CD4-positive, alpha-beta T cell treated with Interleukin-12 subunit alpha and Interleukin-12 subunit beta, for 1 hour (primary cell): ENCODE results near the gene ERGIC1.
"Not testable (repeated sequence)": the region's sequence is repeated elsewhere in the genome, so short reads cannot be mapped to it uniquely, and the experiment has no call there.

Source experiments
- DNase-seq: peaks from one replicate; pipeline ENCODE4 v3.0.0-alpha.2; 2020

Gene ERGIC1

DNA sequence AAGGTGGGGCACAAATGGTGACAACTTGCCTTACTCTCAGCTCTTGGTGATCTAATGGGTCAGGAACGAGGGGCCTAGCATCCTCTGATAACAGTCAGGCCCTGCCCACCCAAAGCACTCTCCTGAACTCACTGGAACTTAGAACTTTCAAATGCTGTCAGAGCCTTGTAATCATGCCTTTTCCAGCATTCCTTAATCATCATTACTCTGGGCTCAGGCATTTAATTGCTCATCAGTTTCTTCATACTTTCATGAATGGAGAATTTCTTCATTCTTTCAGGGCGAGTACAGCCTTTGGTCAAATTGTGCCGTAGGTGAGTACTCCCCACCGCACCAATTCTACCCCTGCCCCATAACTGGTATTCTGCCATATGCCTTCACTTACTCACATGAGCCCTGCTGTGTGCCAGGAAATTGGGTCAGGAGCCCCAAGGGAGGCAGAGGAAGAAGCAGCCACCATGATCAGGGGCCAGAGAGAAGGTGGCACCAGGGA, 32.8 kb upstream of the ERGIC1 start:
- DNase-seq = no peak

DNA sequence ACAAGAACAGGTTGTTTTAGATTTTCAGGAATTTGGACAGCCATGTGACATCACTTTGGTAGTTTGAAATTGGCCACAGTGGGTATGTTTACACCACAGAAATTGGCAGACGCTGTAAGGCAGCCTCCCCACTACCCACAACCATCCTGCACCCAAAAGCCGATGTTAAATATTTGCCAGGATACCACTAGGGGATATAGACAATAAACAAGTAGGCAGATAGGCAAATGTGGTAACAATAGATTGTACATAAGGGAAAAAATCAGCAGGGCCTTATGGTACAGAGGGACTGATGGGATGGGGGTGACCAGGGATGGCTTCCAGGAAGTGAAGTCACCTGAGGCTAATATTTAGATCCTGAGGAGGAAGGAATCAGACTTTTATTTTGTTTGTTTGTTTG, 31.9 kb upstream of the ERGIC1 start:
- no peak for DNase-seq

DNA sequence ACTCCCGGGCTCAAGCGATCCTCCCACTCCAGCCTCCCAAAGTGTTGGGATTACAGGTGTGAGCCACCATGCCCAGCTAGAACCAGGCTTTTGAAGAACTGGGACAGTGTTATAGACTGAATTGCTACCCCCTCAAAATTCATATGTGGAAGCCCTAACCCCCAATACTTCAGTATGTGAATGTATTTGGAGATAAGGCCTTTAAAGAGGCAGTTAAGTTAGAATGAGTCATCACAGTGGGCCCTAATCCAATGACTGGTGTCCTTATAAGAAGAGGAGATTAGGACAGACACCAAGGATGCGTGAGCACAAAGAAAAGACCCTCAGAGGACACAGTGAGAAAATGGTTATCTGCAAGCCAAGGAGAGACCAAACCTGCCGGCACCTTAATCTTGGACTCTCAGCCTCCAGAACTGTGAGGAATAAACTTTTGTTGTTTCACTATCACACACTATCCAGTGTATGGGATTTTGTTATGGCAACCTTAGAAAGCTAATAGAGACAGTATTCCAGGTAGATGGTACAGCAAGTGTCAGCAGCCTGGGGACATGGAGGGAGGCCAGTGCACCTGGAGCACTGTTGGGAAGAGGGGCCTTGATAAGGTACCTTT, 31.4 kb upstream of the ERGIC1 start:
- DNase-seq = no peak

DNA sequence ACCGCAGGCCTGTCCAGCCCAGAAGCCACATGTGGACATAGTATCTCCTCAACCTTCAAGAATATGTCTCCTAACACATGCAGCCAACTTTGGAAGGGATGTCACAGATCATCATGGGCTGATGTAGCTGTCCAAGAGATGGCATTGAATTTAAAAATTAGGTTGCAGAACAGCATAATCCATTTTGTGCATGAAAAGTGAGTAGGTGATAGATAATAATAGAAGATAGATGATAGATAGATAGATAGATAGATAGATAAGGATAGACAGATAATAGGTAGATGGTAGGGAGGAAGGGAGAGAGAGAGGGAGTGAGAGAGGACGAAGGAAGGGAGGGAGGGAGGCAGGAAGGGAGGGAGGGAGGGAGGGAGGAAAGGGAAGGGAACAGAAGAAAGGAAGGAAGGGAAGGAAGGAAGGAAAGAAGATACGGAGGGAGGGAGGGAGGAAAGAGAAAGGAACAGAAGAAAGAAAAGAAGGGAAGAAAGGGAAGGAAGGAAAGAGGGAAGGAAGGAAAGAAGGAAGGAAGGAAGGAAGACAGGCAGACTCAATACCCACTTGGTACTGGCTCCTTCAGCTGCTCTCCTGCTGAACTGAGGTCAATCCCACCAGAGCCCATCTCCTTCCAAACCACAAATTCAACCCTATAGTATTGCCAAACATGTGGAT, 28.9 kb upstream of the ERGIC1 start:
- no peak for DNase-seq

DNA sequence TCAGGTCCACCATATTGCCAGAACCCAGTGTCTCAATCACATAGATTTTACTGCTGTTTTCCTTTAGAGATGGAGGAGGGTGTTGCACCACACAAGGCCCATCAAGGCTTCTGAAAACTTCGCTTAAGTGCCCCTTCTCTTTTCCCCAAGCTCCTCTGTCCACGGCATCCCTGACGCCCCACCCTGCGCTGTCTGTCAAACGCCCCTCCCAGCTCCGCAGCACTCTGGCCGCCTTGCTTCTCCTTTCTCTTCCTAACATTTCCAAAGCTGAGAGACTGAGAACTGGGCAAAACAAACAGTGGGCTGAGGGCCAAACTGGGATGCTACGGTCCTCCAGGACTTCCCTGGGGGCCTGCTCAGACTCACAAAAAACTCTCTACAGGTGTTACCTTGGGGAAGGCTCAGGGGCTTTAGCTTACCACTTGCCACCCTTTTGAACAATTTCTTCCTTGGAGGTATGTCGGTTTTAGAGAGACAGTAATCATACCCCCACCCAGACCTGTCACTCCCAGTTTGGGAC, 28.3 kb upstream of the ERGIC1 start:
- DNase-seq = no peak

DNA sequence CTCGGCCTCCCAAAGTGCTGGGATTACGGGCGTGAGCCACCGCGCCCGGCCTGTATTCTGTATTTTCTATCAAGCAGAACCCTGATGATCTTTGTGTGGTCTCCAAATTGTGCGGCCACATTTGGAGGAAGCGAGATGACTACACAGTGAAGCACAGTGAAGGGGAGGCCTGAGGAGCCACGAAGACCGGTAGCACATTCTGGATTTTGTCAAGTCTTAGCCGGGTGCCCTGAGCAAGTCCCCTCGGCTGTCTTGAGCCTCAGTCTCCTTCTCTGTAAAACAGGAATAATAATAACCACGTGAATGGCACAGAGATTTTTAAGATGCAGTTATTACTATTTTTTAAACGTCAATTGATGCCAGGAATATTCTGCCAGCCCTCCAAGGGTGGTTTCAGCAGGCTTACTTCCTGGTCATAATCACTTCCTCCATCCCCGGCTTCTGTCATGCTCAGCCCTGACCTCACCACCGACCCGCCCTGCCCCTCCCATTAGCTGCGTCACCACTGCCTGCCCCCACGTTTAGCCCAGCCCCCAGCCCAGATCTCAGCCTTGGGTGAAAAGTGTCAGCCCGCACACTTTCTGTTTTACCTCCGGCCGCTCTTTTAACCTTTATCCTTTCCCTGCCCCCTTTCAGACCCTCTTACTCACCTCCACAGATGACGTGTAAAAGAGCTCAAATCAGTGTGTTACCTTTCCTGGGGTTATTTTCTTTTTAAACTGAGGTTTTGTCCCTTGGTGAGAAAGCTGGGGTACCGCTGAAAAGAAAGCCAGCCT, 27.0 kb upstream of the ERGIC1 start:
- peak; percentile 92 for DNase-seq

DNA sequence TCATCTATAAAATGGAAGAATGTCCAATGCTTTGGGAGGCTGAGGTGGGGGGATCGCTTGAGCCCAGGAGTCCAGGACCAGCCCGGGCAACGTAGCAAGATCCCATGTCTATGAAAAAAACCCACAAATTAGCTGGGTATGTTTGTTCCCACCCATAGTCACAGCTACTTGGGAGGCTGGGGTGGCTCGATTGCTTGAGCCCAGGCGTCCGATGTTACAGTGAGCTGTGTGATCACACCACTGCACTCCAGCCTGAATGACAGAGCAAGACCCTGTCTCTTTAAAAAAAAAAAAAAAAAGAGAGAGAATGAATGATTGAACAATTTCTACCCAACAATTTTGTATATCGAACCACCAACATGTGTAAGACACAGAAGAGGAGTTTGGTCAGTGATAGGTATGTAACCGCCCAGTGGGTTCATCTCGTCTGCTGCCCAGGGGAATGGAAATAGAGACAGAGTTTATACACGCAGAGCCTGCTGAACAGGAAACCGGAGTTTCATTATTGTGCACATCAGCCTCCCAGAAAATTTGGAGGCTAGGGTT, 26.2 kb upstream of the ERGIC1 start:
- no peak for DNase-seq

DNA sequence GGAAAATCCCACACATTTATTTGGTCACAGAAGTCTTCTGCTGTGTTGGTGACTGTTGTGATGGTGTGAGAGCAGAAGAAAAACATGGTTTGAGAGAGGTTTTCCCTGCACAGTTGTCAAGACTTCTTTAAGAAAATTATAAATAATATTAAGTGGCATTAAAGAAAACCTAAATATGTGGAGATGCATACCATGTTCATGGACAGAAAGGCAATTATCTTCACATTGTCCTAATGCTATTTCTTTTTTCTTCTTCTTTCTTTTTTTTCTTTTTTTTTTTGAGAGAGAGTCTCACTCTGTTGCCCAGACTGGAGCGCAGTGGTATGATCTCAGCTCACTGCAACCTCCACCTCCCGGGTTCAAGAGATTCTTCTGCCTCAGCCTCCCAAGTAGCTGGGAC, 24.3 kb upstream of the ERGIC1 start:
- DNase-seq = no peak

DNA sequence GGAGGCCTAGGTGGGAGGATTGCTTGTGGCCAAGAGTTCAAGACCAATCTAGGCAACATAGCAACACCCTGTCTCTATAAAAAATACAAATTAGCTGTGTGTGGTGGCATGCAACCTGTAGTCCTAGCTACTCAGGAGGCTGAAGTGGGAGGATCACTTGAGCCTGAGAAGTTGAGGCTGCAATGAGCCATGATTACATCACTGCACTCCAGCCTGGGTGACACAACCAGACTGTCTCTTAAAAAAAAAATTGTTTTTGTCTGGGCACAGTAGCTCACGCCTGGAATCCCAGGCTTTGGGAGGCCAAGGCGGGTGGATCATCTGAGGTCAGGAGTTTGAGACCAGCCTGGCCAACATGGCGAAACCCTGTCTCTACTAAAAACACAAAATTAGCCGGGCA, 23.1 kb upstream of the ERGIC1 start:
- DNase-seq = not testable (repeated sequence)

DNA sequence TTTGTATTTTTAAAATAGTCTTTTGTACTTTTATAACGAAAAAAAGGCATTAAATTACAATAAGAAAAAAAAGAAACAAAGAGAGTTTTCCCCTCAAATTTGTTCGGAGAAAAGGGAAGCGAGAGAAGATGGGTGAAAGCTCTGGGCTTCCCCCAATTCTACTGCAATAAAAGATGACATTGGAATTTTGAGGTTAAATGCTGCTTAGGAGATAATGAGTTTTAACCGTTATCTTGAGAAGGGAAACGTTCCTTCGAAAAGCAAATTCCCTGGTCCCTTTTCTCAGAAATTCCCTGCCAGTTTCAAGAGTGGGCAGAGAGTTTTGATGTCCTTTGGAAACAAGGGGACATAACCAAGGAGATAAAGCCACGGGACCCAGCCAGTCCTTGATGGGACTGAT, 18.4 kb upstream of the ERGIC1 start:
- no peak for DNase-seq

DNA sequence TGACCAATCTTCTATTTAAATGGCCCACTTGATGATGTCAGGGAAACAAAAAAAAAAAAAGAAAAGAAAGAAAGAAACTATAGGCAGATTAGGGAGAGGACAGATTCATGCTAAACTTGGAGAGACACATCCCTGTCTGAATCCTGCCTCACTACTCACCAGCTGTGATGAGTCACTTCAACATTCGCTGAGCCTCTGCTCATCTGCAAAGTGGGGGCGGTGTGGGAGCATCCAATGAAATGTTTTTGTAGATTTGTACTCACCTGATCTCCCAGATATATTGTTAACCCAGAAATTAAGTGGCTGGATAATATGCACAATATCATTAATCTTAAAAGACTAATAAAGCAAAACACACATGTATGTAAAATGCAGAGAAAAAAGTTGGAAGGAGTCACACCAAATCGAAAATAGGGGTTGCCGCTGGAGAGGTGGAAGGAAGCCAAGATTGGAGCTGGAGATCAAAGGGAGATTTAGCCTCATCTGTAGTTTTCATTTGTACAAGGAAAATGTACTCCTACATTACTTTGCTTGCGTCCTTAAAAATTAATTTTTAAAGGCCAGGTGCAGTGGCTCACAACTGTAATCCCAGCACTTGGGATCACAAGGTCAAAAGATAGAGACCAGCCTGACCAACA, 17.0 kb upstream of the ERGIC1 start:
- DNase-seq = no peak

DNA sequence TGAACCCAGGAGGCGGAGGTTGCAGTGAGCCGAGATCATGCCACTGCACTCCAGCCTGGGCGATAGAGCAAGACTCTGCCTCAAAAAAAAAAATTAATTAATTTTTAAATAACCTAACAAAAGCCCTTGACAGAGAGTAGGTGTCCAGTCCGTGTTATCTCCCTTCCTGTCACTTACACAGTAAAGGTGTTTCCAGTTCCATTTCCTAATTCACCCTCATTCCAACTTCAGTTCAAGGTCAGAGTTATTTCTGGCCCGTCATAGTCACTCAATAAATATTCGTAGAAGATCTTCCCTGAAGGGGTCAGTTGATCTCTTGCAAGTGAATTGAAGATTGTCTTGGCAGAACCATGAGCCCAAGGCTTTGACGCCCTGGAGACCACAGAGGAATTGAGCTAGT, 16.4 kb upstream of the ERGIC1 start:
- no peak for DNase-seq

DNA sequence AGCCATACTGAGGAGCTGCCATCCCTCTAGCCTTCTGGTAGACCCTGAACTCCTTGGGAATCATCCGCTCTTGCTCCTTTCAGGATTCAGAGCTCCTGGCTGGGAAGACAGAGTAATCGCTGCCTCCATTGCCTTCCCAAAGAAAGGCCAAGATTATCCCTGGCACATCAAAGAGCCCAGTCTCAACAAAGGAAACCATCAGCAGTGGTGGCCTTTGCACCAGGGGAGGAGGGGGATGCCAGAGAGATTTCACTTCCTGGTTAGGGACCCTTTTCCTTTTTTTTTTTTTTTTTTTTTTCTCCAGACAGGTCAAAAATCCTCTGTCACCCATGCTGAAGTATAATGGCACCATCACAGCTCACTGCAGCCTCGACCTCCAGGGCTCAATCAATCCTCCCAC, 16.0 kb upstream of the ERGIC1 start:
- DNase-seq = no peak

DNA sequence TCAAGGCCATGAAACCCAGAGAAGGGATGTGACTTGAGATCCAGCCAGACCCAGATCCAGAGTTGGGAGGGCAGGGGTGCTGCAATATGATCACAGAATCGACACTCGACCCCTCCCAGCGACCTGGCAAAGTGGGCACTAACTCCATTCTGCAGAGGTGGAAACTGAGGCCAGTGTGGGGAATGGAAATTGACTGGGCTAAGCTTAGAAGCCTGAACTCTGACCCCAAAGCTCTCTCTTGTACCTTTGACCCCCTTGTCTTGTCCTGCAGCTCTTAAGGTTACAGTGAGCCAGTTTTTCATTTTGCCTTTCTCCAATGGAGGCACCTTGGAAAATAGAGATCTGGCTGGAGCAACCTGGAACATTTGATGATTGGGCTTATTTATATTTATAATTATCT, 14.5 kb upstream of the ERGIC1 start:
- DNase-seq = no peak

DNA sequence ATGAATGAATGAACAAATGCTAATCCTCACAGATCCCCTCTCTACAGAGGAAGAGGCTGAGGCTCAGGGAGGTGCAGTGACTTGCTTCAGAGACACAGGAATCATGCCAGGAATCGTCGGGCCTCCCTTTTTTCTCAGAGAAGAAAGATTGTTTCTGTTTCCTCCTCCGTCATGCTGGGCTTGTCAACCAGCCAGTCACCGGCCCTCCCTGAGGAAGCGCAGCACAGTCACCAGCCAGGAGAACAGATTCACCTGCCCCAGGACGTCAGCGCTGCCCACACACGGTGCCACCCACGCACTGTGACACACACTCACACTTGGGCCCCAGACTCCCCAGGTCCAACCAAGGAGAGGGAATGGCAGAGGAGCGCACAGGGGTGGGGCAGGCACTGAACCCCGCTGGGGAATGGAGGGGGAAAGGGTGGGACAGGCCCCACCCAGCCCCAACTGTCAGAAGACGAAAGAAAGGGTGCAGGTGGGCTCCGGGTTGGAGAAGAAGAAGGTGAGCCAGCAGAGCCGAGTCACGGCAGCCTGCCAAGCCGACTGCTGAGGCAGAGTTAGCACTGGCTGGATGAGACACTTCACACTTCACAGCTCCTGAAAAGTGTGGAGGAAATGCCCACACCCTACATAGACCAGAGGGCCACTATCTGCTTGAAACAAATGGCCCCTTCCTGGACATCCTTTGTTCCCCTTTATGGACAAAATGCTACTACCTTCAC, 13.8 kb upstream of the ERGIC1 start:
- DNase-seq = no peak

DNA sequence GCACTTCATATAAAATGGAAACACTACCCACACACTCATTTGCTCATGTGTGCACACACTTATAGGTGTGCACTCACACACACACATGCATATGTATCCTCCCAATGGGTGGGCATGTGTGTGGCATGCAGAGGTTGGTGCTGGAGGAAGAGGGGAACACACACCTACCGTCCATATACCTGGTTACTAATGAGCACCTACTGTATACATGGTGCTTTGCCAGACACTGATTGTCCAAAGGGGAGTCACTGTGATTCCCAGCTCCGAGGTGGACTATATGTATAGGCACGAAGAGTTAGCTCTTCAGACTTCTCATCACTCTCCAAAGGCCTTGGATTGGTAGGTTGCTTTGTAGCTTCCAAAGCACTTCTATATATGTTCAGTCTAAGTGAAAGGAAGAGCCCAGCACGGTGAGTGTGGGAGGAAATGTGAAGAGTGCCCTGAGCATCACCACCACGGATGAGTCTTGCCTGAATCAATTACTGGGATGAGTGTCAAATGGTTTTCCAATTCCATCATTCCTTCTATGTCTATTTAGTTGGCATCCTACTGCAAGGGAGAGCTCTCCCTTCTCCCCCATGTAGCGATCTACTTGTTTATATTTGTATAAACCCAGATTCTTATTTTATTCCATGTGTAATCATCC, 12.6 kb upstream of the ERGIC1 start:
- no peak for DNase-seq

DNA sequence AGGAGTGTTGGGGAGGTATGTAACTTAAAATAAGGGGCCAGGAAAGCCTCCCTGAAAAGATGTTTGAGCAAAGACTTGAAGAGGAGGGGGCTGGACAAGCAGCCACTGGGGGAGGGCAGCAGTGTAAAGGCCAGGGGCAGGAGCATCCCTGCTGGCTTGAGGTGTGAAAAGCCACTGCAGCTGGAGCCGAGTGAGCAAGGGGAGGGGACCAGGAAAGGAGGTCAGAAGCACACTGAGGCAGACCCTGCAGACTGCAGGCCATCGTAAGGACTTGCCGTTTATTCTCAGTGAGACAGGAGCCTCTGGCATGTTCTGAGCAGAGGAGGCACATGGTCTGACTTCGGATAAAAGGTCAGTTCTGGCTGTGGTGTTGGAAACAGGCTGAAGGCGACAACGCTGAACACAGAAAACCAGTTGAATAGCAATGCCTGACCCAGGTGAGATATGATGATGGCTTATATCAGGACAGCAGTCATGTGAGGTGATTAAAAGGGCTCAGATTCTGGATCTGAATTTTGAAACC, 10.2 kb upstream of the ERGIC1 start:
- no peak for DNase-seq

DNA sequence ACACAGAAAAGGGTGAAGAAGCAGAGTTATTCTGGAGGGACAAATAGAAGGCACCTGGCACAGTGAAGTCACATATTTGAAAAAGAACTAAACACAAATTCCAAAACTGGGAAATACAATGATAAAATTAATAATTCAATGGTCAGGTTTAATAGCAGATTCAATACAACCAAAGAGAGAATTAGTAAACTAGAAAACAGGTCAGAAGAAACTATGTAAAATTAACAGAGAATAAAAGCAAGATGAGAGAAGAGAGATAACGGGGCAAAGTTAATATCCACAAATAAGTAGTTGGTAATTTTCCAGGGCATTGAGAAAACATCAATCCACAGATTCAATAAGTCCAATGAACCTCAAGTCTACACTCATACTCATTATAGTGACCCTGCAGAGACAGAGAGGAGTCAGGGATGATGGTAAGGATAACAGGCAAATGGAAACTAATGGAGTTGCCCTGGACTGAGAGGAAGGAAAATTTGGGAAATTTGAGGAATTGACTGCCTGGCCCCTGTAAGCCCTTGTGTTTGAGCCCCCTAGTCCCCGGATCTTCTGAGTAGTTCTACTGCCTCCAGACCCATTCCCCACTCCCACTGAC, 8.3 kb upstream of the ERGIC1 start:
- DNase-seq = no peak

DNA sequence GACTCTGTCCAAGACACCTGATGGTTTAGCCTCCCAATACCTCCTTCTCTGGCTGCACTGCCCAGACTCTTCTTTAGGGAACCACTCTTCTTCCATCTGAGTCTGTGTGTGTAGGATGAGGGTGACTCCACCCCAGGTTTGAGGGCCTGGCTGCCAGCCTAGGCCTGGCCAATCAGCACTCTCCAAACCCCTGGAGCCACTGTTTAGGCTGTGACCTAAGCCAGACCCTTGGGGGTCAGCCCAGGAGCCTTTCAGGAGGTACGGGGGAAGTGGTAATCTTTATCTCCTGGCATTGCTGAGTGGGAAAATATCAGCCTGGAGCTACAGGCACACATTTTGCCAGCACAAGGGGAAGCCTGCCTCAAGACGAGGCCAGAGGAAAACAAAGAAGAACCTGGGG, 6.2 kb upstream of the ERGIC1 start:
- DNase-seq = no peak

DNA sequence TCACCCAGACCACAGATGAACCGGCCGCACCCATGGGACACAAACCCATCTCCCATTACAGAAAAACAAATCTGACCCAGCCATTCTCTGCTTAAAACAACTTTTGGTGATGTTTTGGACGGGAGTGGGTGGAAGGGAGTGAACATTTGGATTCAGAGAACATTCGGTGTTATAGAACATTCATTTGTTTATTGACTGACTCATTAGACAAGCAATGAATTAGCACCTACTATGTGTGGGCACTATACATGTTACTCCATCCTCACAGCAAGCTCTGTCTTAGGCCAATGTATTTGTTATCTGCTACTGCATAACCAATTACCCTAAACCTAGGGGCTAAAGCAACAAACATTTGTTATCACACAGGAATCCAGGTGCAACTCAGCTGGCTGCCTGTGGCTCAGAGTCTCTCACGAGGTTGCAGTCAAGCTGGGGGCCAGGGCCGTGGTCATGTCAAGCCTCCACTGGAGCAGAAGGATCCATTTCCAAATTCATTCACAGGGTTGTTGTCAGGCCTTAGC, 5.1 kb upstream of the ERGIC1 start:
- DNase-seq = no peak

DNA sequence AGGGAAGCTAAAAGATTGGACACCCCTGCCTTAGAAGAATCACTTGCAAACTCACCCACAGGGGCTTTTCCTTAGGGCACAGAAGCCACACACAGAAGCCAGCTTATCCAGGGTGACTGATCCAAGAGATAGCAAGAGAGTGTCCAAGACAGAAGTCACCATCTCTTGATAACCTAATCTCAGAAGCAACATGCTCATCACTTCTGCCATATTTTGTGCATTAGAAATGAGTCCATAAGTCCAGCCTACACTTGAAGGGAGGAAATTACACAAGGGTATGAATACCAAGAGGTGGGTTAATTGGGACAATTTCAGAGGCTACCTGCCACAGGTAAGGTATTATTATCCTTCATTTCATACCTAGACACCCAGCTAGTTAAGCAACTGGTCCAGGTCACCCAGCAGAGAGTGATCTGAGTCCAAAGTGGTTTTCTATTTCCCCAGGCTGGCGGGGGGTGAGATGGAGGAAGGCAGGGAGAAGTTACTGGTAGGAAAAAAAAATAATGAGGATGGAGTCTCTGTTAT, 3.7 kb upstream of the ERGIC1 start:
- DNase-seq = no peak
